Measurements from ENCODE around the gene TMED4.

The TMED4 gene

GRCh38 chr7:44581879-44582603, at the start of gene TMED4:
TSS of gene TMED4 (minus strand) at chr7:44582231. CDS start at chr7:44582206, 25 bp downstream.
- H3K9me3 Mint-ChIP-seq: no peaks in the 10 kb centered on the region
- peaks cover 6% of the 10 kb centered on the region for H3K27me3 Mint-ChIP-seq (ENCODE audit: low read depth)
- H3K36me3 Mint-ChIP-seq (ENCODE audit: low read depth): peaks cover 21% of the 10 kb centered on the region
- peaks cover 27% of the 10 kb centered on the region for H3K4me1 Mint-ChIP-seq
- peak within 1 kb of the TSS; percentile 86 to 91 (median 91) for H3K4me3 Mint-ChIP-seq
- peak within 1 kb of the TSS; percentile 97 to 99 (median 99) for H3K27ac Mint-ChIP-seq
- no peak for TF ChIP-seq CTCF (IDR thresholded peaks at IDR 0.05; ENCODE audit: unreplicated experiment in 3 of 3)

GRCh38 chr7:44631458-44632115, 49.6 kb upstream of the TMED4 start:
- Mint-ChIP-seq H3K9me3 (no peaks in the 10 kb centered on the region), H3K27me3 (ENCODE audit: low read depth) (no peaks in the 10 kb centered on the region), H3K27ac (peak overlapping the region; percentile 75 to 92 (median 89)), H3K4me1 (peaks cover 59% of the 10 kb centered on the region), H3K36me3 (ENCODE audit: low read depth) (peaks cover 20% of the 10 kb centered on the region), H3K4me3 (peak overlapping the region; percentile 18 to 50 (median 19))
- no peak for TF ChIP-seq CTCF (IDR thresholded peaks at IDR 0.05; ENCODE audit: unreplicated experiment in 3 of 3)

DNA sequence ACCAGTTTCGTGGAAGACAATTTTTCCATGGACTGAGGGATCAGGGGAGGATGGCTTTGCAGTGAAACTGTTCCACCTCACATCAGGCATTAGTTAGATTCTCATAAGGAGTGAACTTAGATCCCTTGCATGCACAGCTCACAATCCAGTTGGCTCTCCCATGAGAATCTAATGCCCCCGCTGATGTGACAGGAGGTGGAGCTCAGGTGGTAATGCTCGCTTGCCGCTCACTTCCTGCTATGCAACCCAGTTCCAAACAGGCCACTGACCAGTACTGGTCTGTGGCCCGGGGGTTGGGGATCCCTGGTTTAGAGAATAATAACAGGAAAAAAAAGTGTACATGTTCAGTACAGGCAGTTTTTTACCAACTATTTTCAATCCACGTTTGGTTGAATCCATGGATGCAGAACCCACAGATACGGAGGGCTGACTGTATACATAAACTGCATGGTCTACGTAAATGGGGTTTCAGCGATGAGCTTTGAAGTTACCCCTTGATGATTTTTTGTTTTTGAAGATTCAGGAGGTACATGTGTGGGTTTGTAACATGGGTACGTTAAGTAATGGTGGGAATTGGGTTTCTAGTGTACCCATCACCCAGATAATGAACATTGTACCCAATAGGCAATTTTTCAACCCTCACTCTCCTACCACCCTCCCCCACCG, 48.9 kb upstream of the TMED4 start:
- Mint-ChIP-seq H3K27ac (peak overlapping the region; percentile 75 to 92 (median 89)), H3K4me1 (peaks cover 56% of the 10 kb centered on the region), H3K9me3 (no peaks in the 10 kb centered on the region), H3K27me3 (ENCODE audit: low read depth) (no peaks in the 10 kb centered on the region), H3K36me3 (ENCODE audit: low read depth) (peaks cover 26% of the 10 kb centered on the region), H3K4me3 (peak overlapping the region in 1 of 3 experiments; percentile 29)
- no peak for TF ChIP-seq CTCF (IDR thresholded peaks at IDR 0.05; ENCODE audit: unreplicated experiment in 3 of 3)

DNA sequence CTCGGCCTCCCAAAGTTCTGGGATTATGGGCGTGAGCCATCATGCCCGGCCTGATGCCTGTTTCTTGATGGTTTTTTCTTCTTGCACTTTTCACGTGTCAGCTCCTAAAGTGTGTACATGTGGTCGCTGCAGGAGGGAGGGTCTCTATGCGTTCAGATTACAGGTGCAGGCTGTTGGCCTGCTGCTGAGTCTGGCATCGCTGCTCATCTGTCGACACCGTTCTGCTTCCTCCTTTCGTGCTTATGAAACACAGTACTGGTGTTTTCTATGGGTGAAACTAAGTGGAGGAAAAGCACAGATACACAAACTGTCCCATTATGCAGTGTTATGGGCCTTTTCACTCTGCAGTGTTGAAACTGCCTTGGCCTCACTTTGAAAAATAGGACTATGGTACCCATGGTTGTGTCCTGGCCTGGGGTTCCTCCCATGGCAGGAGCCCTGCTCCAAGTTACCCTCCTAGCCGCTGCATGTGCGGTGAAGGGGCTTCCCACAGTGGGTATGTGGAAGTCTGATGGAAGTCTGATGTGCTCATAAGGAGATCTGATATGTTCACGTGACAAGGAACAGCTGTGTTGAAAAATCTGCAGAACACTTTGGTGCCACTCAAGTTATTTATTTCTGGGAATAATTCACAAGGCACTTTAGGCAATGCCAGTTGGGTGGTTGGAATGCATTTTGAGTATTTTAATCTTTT, 47.9 kb upstream of the TMED4 start:
- no peak for TF ChIP-seq CTCF (IDR thresholded peaks at IDR 0.05; ENCODE audit: unreplicated experiment in 3 of 3)
- peak overlapping the region; percentile 75 to 92 (median 89) for H3K27ac Mint-ChIP-seq
- H3K9me3 Mint-ChIP-seq: no peaks in the 10 kb centered on the region
- no peaks in the 10 kb centered on the region for H3K27me3 Mint-ChIP-seq (ENCODE audit: low read depth)
- peak overlapping the region in 1 of 3 experiments; percentile 10 for H3K4me3 Mint-ChIP-seq
- H3K4me1 Mint-ChIP-seq: peaks cover 51% of the 10 kb centered on the region
- peaks cover 27% of the 10 kb centered on the region for H3K36me3 Mint-ChIP-seq (ENCODE audit: low read depth)

DNA sequence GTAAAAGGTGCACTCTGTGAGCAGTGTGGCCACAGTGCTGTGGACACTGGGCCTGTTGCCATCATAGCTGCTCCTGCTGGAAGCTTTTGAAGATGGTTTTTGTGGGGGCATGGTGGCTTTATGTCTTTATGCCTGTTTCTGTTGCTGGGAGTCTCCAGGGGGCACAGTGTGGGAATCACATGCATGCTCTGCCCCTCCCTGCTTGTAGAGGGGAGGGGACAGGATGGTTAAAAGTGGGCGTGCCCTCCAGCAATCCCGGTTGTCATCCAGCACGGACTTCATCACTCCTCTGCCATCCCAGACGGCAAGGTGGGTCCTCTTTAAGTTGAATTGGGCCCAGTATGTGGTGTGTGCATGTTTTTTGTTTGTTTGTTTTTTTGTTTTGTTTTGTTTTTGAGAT, 44.6 kb upstream of the TMED4 start:
- no peaks in the 10 kb centered on the region for H3K27me3 Mint-ChIP-seq (ENCODE audit: low read depth)
- H3K4me1 Mint-ChIP-seq: peaks cover 50% of the 10 kb centered on the region
- H3K4me3 Mint-ChIP-seq: no peak overlapping the region
- no peak for TF ChIP-seq CTCF (IDR thresholded peaks at IDR 0.05; ENCODE audit: unreplicated experiment in 3 of 3)
- H3K36me3 Mint-ChIP-seq (ENCODE audit: low read depth): peaks cover 26% of the 10 kb centered on the region
- H3K27ac Mint-ChIP-seq: no peak overlapping the region
- H3K9me3 Mint-ChIP-seq: no peaks in the 10 kb centered on the region

Data from nephron (organoid).